Right renal pelvis (tissue), 4 donors: ENCODE results near the gene IL32. TPM values are rescaled to one million over a fixed set of nuclear protein-coding genes. Genes with fewer than 3 reads are reported as not detected.

ENCODE experiments used
- DNase-seq, 4 donors: peaks; one replicate each; pipeline ENCODE4 v3.0.0-alpha.2; 2013; ENCODE audit warnings: low read depth in 4 of 4, low spot score in 3 of 4, missing footprints in 1 of 4
- polyA plus RNA-seq, 4 donors: library from polyadenylated mRNA; unstranded; fragments of 120-200 nt; gene quantifications; one replicate each; pipeline ENCODE4 v1.2.1, GENCODE V29; 2013; ENCODE audit not compliant: insufficient read length in 4 of 4

Gene IL32
- polyA plus RNA-seq, 4 donors: 29.9 to 47.1 (median 33.9) TPM

DNA sequence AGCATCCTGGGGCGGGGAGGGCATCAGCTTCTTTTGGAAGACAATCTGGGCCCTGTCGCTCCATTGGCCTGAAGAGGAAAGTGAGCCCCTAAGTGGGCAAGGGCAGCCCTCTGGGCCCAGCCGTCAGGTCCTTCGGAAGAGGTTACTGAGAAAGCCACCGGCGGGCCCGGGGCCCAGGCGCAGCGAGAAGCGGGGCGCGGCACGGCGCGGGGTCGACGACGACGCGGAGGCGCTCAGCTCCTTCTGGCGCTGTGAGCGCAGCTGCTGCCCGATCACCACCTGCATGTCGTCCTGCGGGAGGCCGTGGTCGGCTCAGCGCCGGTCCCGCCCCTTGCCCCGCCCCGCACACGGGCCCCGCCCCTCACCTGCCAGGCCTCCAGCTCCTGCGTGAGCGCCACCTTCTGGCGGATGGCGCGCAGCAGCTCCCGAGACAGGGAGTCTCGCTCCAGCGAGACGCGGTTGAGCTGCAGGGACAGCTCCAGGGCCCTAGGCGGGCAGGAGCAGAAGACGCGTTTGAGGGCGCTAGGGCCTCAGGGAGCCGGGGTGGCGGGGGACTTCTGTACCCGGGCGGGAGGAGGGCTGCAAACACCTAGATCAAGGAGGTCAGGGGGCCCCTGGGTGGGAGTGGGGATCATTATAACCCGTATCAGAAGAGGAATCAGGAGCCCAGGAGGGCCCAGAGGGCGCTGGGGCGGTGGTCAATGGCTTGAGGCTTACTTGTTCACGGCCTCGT lies 37.3 kb upstream of the IL32 start:
- peak in 3 of 4 donors; percentile 73 to 83 (median 79) for DNase-seq

DNA sequence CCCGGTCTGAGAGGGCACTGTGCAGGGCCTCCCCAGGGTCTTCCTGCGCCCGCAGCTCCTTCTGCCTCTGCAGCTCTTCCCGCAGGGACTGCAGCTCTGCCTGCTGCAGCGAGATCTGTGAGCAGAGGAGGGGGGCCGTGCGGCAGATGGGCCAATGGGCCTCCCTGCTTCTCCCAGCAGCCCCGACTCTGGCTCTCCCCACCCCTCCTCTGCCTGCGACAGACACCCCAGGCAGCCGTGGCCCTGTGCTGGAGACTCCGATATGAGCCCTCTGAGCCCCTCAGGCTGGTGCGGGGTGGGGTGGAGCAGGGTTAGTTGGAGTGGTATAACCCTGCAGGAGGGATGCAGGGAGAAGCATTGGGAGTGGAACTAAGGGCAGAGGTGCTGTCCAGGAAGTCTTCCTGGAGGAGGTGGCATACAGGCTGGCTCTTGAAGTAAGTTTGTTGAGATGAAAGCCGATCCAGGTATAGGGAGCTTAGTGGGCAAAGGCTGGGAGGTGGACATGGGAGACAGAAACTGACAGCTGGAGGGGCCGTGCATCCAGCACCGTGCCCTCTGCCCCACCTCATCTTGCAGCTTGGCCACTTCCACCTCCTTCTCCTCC lies 36.6 kb upstream of the IL32 start:
- DNase-seq: no peak

DNA sequence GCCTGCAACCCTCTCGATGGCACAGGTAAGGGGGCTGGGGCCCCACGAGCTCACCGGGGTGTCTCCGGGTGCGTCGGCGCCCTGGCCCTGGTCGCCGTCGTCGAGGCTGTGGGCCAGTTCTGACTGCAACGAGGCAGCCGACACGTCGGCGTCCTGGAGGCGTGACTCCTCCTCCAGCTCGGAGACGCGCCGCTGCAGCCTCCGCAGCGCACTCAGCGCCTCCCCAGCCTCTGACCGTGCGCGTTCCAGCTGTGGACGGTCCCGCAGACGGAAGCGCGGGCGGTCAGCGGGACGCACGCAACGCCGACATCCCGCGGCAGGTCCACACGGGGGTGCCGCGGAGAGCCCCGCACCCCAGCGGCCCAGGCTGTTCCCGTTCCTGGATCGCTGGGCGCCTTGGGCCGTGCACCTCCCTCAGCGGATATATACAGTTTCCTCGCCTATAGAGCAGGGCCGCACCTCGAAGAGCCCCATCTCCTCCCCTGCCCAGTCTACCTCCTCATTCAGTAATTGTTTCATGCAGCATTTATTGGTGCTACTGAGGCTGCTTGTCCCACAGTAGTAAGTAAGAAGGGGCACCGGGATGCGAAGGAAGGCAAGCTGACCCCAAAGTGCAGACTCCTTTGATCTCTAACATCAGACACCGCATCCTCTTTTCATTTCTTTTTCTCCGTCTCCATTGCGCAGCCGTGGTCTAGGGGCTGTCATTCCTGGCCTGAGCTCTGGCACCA lies 35.8 kb upstream of the IL32 start:
- DNase-seq: no peak

DNA sequence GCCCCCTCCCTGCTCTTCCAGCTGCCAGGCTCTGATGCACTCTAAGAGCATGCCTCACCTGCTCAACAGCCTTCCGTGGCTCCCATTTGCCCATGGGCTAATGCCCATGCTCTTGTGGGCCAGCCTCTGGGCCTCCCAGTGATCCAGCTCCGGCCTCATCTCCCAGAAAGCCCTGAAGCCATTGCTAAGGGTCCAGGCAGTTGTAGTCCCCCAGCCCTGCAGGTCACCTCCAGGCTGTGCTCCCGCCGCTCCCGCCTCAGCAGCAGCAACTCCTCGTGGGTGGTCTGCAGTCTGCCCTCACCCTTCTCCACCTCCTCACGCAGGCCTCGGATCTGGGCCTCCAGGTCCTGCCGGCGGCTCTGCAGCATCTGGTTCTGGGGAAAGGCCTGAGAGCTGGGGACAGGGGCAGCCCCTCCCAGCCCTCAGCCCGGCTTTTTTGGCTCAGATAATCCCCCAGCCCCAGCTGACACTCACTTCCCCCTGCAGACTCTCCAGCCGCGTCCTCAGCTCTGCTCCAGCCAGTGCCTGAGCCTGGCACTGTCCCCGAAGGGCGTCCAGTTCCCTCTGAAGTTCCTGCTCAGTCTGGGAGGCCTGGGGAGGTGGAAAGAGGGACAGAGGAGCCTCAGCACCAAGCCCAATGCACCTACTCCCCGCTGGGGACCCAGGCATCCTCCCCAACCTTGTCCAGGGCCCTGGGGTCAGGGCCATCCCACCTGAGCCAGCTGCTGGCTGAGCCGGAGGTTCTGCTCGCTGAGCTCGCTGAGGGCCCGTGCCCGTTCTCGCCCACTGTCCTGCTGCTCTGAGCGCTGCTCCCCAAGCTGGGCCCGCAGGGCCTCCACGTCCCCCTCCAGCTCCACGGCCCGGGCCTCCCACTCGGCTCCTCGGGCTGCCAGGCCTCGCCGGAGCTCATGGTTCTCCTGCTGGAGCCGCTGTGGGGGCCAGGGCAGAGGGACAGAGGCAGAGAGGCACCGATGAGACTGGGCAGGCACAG lies 34.9 kb upstream of the IL32 start:
- DNase-seq: no peak

DNA sequence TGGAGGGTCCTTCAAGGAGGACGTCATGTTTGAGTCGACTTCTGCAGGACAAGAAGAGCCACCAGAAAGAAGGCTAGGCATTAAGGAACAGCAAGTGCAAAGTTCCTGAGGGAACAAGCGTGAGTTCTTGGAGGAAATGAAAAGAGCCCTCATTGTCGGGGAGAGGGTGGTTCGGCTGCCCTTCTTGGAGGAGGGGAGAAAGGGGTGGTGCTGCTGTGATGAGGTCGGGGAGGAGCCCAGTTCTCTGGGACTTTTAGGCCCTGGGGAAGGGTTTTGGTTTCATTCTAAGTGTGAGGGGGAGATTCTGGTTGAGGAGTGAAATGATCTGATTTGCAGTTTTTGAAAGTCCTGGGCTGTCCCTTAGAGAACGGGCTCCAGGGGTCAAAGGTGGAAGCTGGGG lies 32.8 kb upstream of the IL32 start:
- no peak for DNase-seq

DNA sequence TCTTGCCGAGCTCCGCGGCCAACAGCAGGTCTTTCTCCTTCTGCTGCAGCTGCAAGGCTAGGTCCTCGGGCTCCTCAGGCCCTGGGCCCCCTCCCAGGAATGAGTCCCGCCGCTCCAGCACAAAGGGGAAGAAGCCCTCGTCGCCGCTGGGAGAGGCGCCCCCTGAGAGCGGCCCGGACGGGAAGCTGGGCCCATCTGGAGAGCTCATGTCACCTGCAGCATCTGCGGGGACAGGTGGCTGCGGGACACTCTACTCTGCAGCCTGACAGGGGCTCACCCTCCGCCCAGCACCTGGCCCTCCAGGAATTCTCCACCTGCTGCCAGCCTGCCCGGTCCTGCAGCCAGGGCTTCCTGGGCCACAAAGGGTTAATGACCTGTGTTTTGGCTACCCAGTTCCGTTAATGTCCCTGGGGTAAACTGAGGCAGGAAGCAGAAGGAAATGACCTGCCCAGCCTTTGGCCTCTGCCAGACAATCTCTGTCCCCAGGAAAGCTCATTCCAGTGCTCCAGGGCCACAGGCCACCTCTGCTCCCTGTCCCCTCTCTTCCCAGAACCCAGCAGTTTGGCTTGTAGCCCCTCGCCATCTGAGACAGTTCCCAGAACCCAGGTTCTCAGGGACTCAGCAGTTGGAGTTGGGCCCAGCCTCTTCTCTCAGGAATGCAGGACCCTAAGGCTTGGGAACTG lies 30.0 kb upstream of the IL32 start:
- DNase-seq: no peak

DNA sequence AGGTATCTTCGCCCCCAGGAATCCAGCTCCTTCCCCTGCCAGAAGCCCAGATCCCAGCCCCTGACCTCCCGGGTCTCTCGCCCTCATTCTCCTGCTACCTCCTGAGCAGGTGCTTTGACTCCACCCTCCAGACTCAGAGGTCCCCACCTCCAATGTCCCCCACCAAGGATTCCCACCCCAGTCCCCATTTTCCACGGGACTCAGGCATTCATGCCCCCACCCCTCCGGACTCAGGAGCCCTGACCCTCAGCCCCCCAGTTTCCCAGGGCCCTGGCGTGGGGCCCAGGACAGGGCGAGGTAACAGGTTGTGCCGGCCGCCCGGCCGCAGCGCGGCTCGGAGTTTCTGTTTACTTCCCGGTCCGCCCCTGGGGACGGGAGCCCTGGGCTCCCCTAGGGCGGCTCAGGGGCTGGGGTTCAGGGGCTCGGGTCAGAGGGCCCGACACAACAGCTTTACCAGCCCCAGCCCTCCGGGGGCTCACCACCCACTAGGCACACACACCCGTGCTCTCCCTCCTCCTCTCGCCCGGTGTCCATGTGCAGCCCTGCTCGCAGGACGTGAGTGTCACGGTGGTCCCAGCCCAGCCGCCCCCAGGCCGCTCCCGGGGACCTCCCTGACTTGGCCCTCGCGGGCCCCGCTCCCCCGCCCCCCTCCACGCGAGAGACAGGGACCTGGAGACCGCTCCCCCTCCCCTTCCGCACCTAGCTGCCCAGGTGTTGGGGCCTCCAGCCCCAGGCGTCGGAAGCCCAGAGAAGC lies 29.3 kb upstream of the IL32 start:
- DNase-seq: no peak

DNA sequence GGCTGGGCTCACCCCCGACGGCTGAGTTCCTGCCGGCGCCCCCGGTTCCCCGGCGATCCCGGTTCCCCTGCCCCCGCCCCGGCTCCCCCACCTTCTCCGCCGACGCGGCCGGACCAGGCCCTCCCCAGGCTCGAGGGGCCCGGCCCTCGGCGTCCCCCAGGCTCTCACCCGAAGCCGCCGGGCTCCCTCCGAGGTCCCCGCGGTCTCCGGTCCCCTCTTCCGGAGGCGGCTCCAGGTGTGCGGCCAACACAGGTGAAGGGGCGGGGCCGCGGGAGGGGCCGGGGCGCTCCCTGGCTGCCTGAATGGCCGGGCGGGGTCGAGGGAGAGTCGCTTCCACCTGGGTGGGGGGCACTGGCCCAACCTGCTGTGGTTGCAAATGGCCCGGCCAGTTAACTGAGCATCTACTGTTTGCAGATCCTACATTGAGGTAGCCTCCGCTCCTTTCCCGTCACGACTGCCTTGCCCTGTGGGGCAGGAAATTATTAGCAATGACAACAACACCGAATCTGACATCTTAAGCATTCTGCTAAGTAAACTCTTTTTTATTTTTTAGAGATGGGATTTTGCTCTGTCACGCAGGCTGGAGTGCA lies 28.6 kb upstream of the IL32 start, which contains the start of gene BICDL2:
Gene BICDL2, minus strand, starts transcription at position 219 of the 590 bp plus-strand sequence. CDS start 1,448 bp downstream, outside the sequence.
- no peak for DNase-seq

DNA sequence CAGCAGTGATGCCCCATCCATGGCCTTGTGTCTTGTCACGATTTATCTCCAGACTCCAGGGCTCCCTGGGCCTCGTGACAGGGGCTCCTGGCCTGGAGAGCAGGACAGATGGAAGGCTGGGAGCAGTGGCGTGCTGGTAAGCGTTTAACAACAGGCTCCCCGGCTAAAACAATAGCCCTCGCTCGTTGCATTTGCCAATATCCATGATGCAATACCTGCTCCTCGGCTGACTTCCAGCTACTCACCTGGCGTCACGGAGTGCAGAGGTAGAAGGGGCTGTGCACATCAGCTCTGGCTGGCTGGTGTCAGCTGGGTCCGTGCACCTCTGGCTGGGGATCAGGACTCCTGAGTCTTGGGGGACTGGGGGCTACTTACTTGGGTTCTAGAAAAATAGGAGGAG lies 27.2 kb upstream of the IL32 start:
- no peak for DNase-seq

DNA sequence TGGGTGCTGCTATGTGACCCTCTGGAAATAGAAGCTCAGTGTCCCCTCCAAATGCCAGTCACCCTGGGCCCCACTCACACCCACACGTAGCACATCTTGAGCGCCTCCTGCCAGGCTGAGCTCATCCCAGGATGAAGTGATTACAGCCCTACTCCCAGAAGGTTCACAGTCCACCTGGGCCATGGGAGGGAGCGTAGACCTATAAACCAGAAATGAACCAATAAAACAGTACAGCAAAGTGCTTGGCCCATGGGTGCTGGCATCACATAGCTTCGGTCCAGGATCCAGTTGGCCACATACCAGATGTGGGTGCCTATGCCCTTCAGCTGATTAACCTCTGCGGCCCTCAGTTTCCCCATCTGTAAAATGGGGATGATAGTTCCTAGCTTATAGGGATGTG lies 26.5 kb upstream of the IL32 start:
- no peak for DNase-seq

DNA sequence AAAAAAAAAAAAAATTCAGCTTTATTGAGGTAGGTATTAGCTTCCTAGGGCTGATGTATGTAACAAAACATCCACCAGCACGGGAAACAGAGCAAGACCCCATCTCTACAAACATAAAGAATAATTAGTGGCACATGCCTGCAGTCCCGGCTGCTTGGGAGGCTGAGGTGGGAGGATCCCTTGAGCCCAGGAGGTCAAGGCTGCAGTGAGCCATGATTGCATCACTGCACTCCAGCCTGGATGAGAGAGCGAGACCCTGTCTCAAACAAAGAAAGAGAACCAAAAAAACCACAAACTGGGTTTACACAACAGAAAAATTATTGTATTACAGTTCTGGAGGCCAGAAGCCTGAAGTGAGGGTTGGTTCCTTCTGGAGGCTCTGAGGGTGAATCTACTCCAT lies 23.1 kb upstream of the IL32 start:
- DNase-seq: no peak

DNA sequence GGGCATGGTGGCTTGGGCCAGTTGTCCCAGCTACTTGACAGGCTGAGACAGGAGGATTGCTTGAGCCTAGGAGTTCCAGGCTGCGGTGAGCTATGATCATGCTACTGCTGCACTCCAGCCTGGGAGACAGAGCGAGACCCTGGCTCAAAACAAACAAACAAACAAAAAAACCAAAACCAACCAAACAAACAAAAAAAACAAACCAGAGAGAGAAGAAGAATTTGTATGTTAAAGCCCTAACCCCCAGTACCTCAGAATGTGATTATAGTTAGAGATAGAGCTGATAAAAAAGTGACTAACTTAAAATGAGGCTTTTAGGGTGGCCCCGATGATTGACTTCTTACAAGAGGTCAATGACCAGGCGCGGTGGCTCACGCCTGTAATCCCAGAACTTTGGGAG lies 20.7 kb upstream of the IL32 start:
- no peak for DNase-seq

DNA sequence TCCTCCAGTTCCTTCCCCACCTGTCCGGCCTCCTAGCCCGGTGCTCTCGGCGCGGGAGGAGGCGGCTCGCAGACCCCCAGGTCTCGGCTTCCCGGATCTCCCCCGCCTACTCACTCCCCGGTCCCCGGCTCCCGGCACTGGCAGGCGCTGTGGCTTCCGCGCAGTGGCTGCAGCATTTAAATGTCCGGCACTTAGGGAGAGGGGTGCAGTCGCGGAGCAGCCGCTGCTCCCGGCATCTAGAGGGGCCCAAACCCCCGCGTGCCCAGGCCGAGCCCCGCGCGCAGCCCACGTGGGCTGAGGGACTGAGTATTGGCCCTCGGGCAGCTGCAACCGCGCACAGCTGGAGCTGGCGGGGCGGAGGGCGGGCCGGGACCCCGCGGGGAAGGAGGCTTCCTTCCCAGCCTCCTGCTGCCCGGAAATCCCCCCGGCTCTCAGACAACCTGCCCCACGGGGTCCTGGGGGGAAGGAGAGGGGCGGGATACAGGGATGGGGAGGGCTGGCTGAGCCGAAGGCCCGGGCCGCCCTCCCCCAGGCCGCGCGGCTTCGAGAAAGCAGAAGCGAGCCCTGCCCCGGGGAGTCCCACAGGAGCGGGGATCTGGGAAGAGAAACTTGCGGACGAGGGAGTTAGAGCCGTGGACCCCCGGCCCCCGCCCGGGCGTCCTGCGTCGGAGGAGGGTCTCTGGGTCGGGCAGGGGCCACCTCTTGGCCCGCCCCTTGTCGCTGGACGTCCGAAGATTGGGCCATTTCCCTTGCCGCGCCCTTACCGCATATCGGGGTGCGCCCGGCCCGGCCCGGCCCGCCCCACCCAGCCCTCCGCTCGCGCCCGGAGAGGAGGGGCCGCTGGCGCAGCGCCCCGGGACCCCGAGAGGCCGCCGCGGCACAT lies 19.4 kb upstream of the IL32 start, which contains the start of gene MMP25:
Gene MMP25, plus strand, starts transcription at position 804 of the 883 bp plus-strand sequence. CDS start 357 bp downstream, outside the sequence.
- DNase-seq: no peak

DNA sequence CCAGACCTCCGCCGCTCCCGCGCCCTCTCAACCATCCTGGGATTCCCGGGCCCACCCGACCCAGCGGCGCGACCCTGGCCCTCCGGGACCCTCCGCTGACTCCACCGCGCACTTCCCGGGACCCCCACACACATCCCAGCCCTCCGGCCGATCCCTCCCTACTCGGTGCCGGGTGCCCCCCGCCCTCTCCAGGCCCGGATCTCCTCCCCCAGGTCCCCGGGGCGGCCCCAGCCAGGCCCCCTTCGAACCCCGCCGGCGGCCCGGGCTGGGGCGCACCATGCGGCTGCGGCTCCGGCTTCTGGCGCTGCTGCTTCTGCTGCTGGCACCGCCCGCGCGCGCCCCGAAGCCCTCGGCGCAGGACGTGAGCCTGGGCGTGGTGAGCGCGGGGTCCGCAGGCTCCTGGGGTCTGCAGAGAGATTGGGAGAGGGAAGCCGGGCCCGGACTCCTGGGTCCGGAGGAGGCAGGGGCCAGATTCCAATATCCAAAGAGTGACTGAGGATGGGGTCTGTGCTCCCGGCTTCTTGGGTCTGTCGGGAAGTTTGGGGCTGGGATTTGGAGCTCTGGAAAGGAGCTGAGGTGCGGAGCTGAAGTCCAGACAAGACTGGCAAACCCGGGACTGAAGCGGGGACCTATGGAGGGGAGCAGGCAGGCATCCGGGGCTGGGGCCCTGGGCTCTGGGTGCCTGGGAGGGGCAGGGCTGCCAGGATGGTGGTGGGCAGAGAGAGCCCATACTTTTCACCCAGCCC lies 18.6 kb upstream of the IL32 start:
- DNase-seq: no peak

DNA sequence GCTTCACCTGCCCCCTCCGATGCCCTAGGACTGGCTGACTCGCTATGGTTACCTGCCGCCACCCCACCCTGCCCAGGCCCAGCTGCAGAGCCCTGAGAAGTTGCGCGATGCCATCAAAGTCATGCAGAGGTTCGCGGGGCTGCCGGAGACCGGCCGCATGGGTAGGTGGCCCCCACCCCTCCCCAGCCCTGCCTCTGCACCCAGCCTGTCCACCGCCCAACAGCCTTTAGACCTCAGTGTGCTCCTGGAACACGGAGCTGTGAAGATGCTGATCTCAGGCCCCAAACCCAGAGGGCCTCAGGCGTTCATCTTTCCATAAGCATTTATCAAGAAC lies 18.1 kb upstream of the IL32 start:
- no peak for DNase-seq

DNA sequence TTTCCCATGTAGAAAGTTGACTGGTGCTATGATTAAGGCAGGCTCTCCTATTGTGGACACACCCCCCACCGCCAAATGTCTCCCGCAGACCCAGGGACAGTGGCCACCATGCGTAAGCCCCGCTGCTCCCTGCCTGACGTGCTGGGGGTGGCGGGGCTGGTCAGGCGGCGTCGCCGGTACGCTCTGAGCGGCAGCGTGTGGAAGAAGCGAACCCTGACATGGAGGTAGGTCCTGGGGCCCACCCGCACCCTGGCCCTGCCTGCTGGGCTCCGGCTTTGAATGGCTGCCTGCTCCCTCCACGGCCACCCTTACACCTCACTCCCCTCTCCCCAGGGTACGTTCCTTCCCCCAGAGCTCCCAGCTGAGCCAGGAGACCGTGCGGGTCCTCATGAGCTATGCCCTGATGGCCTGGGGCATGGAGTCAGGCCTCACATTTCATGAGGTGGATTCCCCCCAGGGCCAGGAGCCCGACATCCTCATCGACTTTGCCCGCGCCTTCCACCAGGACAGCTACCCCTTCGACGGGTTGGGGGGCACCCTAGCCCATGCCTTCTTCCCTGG lies 15.4 kb upstream of the IL32 start:
- no peak for DNase-seq

DNA sequence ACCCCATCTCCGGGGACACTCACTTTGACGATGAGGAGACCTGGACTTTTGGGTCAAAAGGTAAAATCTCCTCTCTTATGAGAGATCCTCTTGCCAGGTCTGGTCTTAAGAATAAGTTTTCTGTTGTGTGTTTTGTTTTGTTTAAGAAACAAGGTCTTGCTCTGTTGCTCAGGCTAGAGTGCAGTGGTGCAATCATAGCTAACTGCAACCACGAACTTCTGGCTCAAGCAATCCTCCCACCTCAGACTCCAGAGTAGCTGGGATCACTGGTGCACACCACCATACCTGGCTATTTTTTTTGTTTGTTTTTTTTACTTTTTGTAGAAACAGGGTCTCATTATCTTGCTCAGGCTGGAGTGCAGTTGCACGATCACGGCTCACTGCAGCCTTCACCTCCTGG lies 15.0 kb upstream of the IL32 start:
- DNase-seq: no peak
